ENCODE results near the gene PLEKHN1.

Gene PLEKHN1

GRCh38 chr1:940107-941014 is 25.9 kb upstream of the PLEKHN1 start:
- H3K18ac ChIP-seq (ENCODE audit: low read depth in 1 of 2, low read length in 2 of 2), result peak overlapping the region; percentile 90 to 99
- no peak overlapping the region for H3K27ac ChIP-seq (ENCODE audit: low read length, poor library complexity, severe bottlenecking)
- under 1% methylated on average over 72 of the region's 86 CpGs for WGBS
- H2BK120ac ChIP-seq (ENCODE audit: low read depth, low read length), result peak overlapping the region; percentile 8
- peak overlapping the region; percentile 61 for H2BK5ac ChIP-seq (ENCODE audit: low read depth, low read length, poor library complexity, severe bottlenecking)
- H3K79me1 ChIP-seq (replicated peaks; ENCODE audit: low read length, poor library complexity, severe bottlenecking), result no peaks in the 10 kb centered on the region
- H2AK5ac ChIP-seq (ENCODE audit: low read length, severe bottlenecking), result no peak overlapping the region
- H3K27me3 ChIP-seq (ENCODE audit: control insufficient read depth in 1 of 2, insufficient read depth in 1 of 2, low read length in 2 of 2), result peaks cover 27 to 30% of the 10 kb centered on the region in 2 experiments
- H3K4me2 ChIP-seq (ENCODE audit: low read length, poor library complexity, severe bottlenecking), result peak overlapping the region; percentile 83
- peak; percentile 71 for DNase-seq
- H2BK15ac ChIP-seq (ENCODE audit: low read depth, poor library complexity, severe bottlenecking), result no peak overlapping the region
- H3K9me3 ChIP-seq (ENCODE audit: control insufficient read depth, low read length), result no peaks in the 10 kb centered on the region
- H3K4me3 ChIP-seq (ENCODE audit: insufficient read depth in 1 of 2, low read depth in 1 of 2, low read length in 2 of 2), result peak overlapping the region; percentile 45 to 49
- H4K91ac ChIP-seq (ENCODE audit: low read length), result peak overlapping the region; percentile 96
- H3K23ac ChIP-seq (ENCODE audit: low read length in 2 of 2), result peak overlapping the region in 1 of 2 experiments; percentile 67
- H2BK12ac ChIP-seq (ENCODE audit: low read length in 2 of 2), result peak overlapping the region; percentile 22 to 99
- peaks cover 4 to 12% of the 10 kb centered on the region in 2 experiments for H3K36me3 ChIP-seq (ENCODE audit: control insufficient read depth in 1 of 2, insufficient read depth in 2 of 2, low read depth in 1 of 2, low read length in 2 of 2)
- peak overlapping the region in 1 of 2 experiments; percentile 35 for H3K14ac ChIP-seq (ENCODE audit: low read length in 2 of 2)
- H3K9ac ChIP-seq (ENCODE audit: low read length), result no peak overlapping the region
- H2AFZ ChIP-seq (ENCODE audit: low read depth, low read length), result peak overlapping the region; percentile 39
- peak overlapping the region; percentile 74 for H4K8ac ChIP-seq (ENCODE audit: low read length)
- H3K4me1 ChIP-seq (ENCODE audit: control insufficient read depth, insufficient read depth, low read depth, low read length), result peaks cover 77% of the 10 kb centered on the region
- peak overlapping the region; percentile 83 to 94 for H3K4ac ChIP-seq (ENCODE audit: low read depth in 1 of 2, low read length in 2 of 2)

GRCh38 chr1:941015-941587 is 25.2 kb upstream of the PLEKHN1 start:
- DNase-seq, result no peak
- peak overlapping the region; percentile 74 for H4K8ac ChIP-seq (ENCODE audit: low read length)
- no peak overlapping the region for H2BK5ac ChIP-seq (ENCODE audit: low read depth, low read length, poor library complexity, severe bottlenecking)
- no peak overlapping the region for H3K27ac ChIP-seq (ENCODE audit: low read length, poor library complexity, severe bottlenecking)
- peak overlapping the region; percentile 0 to 49 for H3K4me3 ChIP-seq (ENCODE audit: insufficient read depth in 1 of 2, low read depth in 1 of 2, low read length in 2 of 2)
- H3K9me3 ChIP-seq (ENCODE audit: control insufficient read depth, low read length), result no peaks in the 10 kb centered on the region
- 12% methylated on average over 35 of the region's 36 CpGs for WGBS
- peak overlapping the region in 1 of 2 experiments; percentile 30 for H3K14ac ChIP-seq (ENCODE audit: low read length in 2 of 2)
- H3K18ac ChIP-seq (ENCODE audit: low read depth in 1 of 2, low read length in 2 of 2), result peak overlapping the region; percentile 34 to 99
- H2BK12ac ChIP-seq (ENCODE audit: low read length in 2 of 2), result peak overlapping the region; percentile 9 to 99
- H2BK120ac ChIP-seq (ENCODE audit: low read depth, low read length), result peak overlapping the region; percentile 8
- H3K4me1 ChIP-seq (ENCODE audit: control insufficient read depth, insufficient read depth, low read depth, low read length), result peaks cover 70% of the 10 kb centered on the region
- peak overlapping the region in 1 of 2 experiments; percentile 36 for H3K23ac ChIP-seq (ENCODE audit: low read length in 2 of 2)
- H2AFZ ChIP-seq (ENCODE audit: low read depth, low read length), result peak overlapping the region; percentile 39
- peak overlapping the region; percentile 56 for H2BK15ac ChIP-seq (ENCODE audit: low read depth, poor library complexity, severe bottlenecking)
- peak overlapping the region; percentile 83 for H3K4me2 ChIP-seq (ENCODE audit: low read length, poor library complexity, severe bottlenecking)
- peak overlapping the region; percentile 30 to 94 for H3K4ac ChIP-seq (ENCODE audit: low read depth in 1 of 2, low read length in 2 of 2)
- peaks cover 21 to 24% of the 10 kb centered on the region in 2 experiments for H3K27me3 ChIP-seq (ENCODE audit: control insufficient read depth in 1 of 2, insufficient read depth in 1 of 2, low read length in 2 of 2)
- no peak overlapping the region for H3K9ac ChIP-seq (ENCODE audit: low read length)
- H4K91ac ChIP-seq (ENCODE audit: low read length), result peak overlapping the region; percentile 81
- peaks cover 9 to 19% of the 10 kb centered on the region in 2 experiments for H3K36me3 ChIP-seq (ENCODE audit: control insufficient read depth in 1 of 2, insufficient read depth in 2 of 2, low read depth in 1 of 2, low read length in 2 of 2)
- H2AK5ac ChIP-seq (ENCODE audit: low read length, severe bottlenecking), result no peak overlapping the region
- no peaks in the 10 kb centered on the region for H3K79me1 ChIP-seq (replicated peaks; ENCODE audit: low read length, poor library complexity, severe bottlenecking)

- Histone ChIP-seq H2AK5ac (ENCODE audit: low read length, severe bottlenecking) (no peak overlapping the region), H2AFZ (ENCODE audit: low read depth, low read length) (no peak overlapping the region), H3K4me1 (ENCODE audit: control insufficient read depth, insufficient read depth, low read depth, low read length) (peaks cover 70% of the 10 kb centered on the region), H3K27ac (ENCODE audit: low read length, poor library complexity, severe bottlenecking) (no peak overlapping the region), H3K9ac (ENCODE audit: low read length) (no peak overlapping the region), H2BK15ac (ENCODE audit: low read depth, poor library complexity, severe bottlenecking) (peak overlapping the region; percentile 56), H2BK120ac (ENCODE audit: low read depth, low read length) (peak overlapping the region; percentile 74), H2BK5ac (ENCODE audit: low read depth, low read length, poor library complexity, severe bottlenecking) (no peak overlapping the region), H4K91ac (ENCODE audit: low read length) (peak overlapping the region; percentile 58), H3K4ac (ENCODE audit: low read depth in 1 of 2, low read length in 2 of 2) (peak overlapping the region in 1 of 2 experiments; percentile 32), H3K4me3 (ENCODE audit: insufficient read depth in 1 of 2, low read depth in 1 of 2, low read length in 2 of 2) (peak overlapping the region in 1 of 2 experiments; percentile 41), H4K8ac (ENCODE audit: low read length) (peak overlapping the region; percentile 63), H3K23ac (ENCODE audit: low read length in 2 of 2) (no peak overlapping the region), H3K4me2 (ENCODE audit: low read length, poor library complexity, severe bottlenecking) (peak overlapping the region; percentile 68), H3K79me1 (replicated peaks; ENCODE audit: low read length, poor library complexity, severe bottlenecking) (no peaks in the 10 kb centered on the region), H3K18ac (ENCODE audit: low read depth in 1 of 2, low read length in 2 of 2) (peak overlapping the region; percentile 40 to 67), H3K14ac (ENCODE audit: low read length in 2 of 2) (no peak overlapping the region), H3K27me3 (ENCODE audit: control insufficient read depth in 1 of 2, insufficient read depth in 1 of 2, low read length in 2 of 2) (peaks cover 14 to 21% of the 10 kb centered on the region in 2 experiments), H3K9me3 (ENCODE audit: control insufficient read depth, low read length) (no peaks in the 10 kb centered on the region), H2BK12ac (ENCODE audit: low read length in 2 of 2) (peak overlapping the region in 1 of 2 experiments; percentile 74), H3K36me3 (ENCODE audit: control insufficient read depth in 1 of 2, insufficient read depth in 2 of 2, low read depth in 1 of 2, low read length in 2 of 2) (peaks cover 15 to 26% of the 10 kb centered on the region in 2 experiments)
- DNase-seq, result peak; percentile 85
- WGBS, result under 1% methylated on average over 41 of the region's 98 CpGs
Measured at GRCh38 chr1:941588-942383, 24.5 kb upstream of the PLEKHN1 start.
